ENCODE results near the gene HES4.
"Not testable (repeated sequence)": the region's sequence is repeated elsewhere in the genome, so short reads cannot be mapped to it uniquely, and the experiment has no call there.

HES4 gene

GRCh38 chr1:997993-998744, 1.7 kb downstream of the HES4 start:
- no peak for DNase-seq (ENCODE audit: low read depth in 3 of 3)

GRCh38 chr1:997713-997992, 2.2 kb downstream of the HES4 start:
- no peak for DNase-seq (ENCODE audit: low read depth in 3 of 3)

- no peak for DNase-seq (ENCODE audit: low read depth in 3 of 3)
Measured at GRCh38 chr1:996851-997712, 2.8 kb downstream of the HES4 start.

DNA sequence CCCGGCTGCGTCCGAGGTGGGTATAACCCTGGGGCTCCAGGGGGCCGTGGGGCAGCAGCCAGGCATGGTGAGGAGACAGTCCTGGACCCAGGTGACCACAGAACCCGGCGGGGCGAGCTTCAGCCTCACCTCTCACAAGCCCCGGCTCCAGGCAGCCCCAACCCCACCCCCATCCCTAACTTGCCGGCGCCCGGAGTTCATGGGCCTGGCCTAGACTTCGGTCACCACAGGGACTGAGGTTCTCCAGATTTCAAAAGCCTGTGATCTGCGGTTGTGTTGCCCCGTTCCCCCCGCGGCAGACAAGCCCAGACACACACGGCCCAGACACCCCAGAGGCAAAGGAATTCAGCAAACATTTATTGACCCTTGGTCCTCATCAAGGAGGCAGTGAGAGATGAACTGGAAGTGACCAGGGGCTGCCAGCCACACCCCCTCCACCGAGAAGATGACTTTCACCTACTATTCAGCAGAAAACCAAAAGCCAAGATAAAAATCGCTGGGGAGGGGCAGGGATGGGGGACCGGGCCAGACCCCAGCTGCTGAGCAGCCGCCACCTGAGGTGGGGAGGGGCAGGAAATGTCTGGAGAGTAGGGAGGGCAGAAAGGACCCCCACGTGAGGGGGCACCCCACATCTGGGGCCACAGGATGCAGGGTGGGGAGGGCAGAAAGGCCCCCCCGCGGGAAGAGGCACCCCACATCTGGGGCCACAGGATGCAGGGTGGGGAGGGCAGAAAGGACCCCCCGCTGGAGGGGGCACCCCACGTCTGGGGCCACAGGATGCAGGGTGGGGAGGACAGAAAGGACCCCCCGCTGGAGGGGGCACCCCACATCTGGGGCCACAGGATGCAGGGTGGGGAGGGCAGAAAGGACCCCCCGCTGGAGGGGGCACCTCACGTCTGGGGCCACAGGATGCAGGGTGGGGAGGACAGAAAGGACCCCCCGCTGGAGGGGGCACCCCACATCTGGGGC, 3.9 kb downstream of the HES4 start:
- DNase-seq (ENCODE audit: low read depth in 3 of 3), result no peak

DNA sequence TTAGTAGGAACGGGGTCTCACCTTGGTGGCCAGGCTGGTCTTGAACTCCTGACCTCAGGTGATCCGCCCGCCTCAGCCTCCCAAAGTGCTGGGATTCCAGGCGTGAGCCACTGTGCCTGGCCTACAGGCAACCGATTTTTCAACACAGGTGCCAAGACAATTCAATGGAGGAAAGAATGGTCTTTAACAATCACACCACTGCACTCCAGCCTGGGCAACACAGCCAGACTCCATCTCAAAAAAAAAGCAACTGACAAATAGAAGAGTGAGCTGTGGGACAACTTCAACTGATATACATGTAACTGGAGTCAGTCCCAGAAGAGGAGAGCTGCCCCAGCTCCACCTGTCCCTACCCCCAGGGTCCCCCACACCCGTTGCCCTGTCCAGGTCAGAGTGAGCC, 5.4 kb downstream of the HES4 start:
- not testable (repeated sequence) for DNase-seq (ENCODE audit: low read depth in 3 of 3)

DNA sequence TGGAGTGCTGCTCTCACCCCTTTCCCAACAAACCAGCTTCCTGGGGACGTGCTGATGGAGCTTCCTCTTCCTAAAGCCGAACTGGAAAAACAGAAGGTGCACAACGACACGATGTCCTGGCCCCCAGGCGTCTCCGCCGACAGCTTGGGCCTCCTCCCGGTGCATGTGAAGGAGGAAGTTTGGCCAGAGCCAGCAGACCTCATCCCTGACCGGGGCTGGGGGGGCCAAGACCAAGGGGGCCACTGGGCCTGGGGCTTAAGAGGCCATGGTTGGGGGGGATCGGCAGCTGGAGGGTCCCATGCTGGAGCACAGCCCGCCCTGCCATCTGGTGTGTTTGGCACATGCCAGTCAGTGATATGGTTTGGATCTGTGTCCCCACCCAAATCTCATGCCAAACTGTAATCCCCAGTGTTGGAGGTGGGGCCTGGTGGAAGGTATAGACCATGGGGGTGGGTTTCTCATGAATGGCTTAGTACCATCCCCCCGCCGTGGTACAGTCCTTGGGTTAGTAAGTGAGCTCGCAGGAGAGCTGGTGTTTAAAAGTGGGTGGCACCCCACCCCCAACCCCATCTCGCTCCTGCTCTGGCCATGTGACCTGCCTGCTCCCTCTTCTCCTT, 6.4 kb downstream of the HES4 start:
- no peak for DNase-seq (ENCODE audit: low read depth in 3 of 3)

DNA sequence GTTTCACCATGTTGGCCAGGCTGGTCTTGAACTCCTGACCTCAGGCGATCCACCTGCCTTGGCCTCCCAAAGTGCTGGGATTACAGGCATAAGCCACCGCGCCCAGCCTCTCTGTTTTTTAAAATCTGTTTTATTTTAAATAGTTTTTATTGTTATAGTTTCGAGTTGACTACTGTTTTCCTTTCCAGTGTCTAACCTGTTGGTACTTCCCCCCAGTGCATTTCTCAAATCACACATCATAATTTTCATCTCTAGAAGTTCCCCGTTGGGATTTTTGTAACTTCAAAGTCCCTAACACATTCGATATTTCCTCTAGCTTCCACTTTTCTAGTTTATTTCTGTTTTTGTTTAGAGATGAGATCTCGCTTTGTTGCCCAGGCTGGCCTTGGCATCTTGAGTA, 7.5 kb downstream of the HES4 start:
- no peak for DNase-seq (ENCODE audit: low read depth in 3 of 3)

GRCh38 chr1:991895-992294, 8.0 kb downstream of the HES4 start:
- DNase-seq (ENCODE audit: low read depth in 3 of 3), result no peak

- not testable (repeated sequence) for DNase-seq (ENCODE audit: low read depth in 3 of 3)
Measured at GRCh38 chr1:991275-991674, 8.6 kb downstream of the HES4 start.

- not testable (repeated sequence) for DNase-seq (ENCODE audit: low read depth in 3 of 3)
Measured at GRCh38 chr1:988061-988460, 11.8 kb downstream of the HES4 start.

GRCh38 chr1:985126-985525, 14.8 kb downstream of the HES4 start:
- DNase-seq (ENCODE audit: low read depth in 3 of 3), result no peak

GRCh38 chr1:984476-984814, 15.5 kb downstream of the HES4 start:
- no peak for DNase-seq (ENCODE audit: low read depth in 3 of 3)

DNA sequence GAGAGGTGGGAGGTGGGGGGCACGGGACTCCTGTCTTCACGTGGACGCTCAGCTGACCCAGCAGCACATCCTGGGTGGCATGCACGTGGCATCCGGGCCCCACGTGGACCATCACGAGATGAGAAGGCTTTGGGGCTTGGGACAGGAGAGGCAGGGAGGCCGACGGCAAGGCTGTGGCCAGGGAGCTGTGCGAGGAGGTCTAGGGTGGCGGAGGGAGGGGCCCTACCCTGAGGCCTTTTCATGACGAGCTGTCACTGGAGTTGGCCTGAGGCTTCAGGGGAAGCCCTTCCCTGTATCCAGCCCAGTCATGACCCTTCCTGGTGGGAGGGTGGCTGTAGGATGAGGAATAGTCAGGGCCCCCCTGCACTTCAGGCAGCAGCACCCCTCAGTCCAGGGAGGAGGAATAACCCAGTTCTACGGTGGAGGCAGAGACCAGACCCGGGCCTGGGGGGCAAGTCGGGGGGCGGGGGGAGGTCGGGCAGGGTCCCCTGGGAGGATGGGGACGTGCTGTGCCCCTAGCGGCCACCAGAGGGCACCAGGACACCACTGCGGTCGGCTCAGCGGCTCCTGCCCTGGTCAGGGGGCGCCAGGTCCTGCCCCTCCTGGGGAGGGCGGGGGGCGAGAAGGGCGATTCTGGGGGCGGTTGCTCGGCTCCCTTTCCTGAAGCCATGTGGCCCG, 16.0 kb downstream of the HES4 start:
- DNase-seq (ENCODE audit: low read depth in 3 of 3), result peak in 1 of 3 donors; percentile 51

- no peak for DNase-seq (ENCODE audit: low read depth in 3 of 3)
Measured at GRCh38 chr1:982765-983436, 17.0 kb downstream of the HES4 start.

DNA sequence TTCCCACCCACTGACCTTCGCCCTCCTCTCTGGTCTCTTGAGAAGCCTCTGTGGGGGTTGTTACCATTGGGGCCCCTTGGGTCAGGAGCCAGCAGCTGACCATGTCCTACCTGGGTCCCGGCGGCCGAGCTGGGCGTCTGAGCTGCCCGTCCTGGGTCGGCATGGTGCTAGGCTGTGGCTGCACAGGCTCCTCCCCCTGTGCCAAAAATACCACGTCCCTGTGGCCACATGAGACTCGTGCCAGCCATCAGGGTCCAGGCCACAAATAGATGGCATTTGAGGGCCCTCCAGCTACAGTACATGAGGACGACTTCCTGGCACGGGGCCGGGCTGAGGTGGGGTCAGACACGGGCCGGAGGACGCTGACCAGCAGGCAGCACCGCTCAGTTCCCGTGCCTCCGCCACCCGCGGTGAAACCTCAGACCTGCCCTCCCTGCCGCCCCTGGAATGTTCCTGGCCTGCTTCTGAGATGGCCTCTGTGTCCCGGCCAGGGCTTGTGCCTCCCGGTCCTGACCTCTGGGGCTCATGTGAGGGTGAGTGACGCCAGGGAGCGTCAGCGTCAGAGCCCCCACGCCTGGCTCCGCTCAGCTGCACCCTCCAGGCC, 17.8 kb downstream of the HES4 start, which contains the start of gene PERM1:
Gene PERM1 (minus strand): TSS at position 139 of the 604 bp plus-strand sequence. CDS start 1,064 bp downstream, outside the sequence.
- DNase-seq (ENCODE audit: low read depth in 3 of 3), result no peak

GRCh38 chr1:981491-981954, 18.4 kb downstream of the HES4 start:
- DNase-seq (ENCODE audit: low read depth in 3 of 3), result no peak

DNA sequence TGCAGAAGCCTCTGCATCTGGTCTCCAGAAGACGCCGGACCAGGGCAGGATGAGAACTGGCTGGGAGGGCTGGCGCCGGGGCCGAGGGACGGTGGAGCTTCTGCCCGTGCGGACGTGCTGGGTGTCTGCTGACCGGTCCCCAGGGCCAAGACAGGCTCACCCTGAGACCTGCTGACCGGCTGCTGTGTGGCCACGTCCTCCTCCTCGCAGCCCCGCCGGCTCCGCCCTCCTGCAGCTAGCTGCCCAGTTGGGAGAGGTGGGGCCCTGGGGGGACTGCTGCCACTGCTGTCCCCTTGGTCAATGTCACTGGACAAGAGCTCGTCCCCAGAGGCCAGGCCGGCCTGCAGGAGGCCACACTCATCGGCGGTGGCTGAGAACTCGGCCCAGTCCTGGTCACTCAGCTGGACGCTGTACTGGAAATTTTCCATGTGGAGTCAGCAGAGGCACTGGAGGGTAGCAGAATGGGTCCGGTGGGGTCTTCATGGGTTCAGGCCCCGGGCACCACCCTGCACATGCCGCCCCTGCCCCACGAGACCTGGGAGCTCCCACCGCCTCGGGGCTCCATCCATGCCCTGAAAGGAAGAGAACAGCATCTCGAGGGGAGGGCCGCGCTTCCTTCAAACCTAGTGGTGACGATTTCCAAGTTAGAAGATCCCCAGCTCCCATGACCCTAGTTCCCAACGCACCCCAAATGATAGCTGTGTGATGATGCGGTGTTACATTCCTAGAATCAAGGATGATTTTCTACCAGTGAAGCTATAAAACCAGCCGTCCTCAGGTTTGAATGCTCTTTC, 19.1 kb downstream of the HES4 start:
- no peak for DNase-seq (ENCODE audit: low read depth in 3 of 3)

GRCh38 chr1:980137-980571, 19.7 kb downstream of the HES4 start:
- no peak for DNase-seq (ENCODE audit: low read depth in 3 of 3)

- no peak for DNase-seq (ENCODE audit: low read depth in 3 of 3)
Measured at GRCh38 chr1:979744-980072, 20.2 kb downstream of the HES4 start.
